K562 (cell line): Measurements from ENCODE around the gene OSBPL3. TPM values are rescaled to one million over a fixed set of nuclear protein-coding genes. Genes with fewer than 3 reads are reported as not detected.

Experiments used
- BRD4 ChIP-seq: fragments of 200-600 bp; sonication (generic); IDR thresholded peaks from 2 replicates; pipeline ENCODE4 v1.6.1; 2017; ENCODE audit warnings: inconsistent platforms
- CEBPZ ChIP-seq: fragments of 150-350 bp; IDR thresholded peaks from 2 replicates; pipeline ENCODE4 v1.6.1; 2014; ENCODE audit warnings: low read depth, mild to moderate bottlenecking, low read length, borderline replicate concordance
- GABPB1 ChIP-seq: sonication (generic); formaldehyde crosslinking; IDR thresholded peaks from 2 replicates; pipeline ENCODE4 v1.8.0; 2022; ENCODE audit warnings: mild to moderate bottlenecking, missing genetic modification reagents
- HMBOX1 ChIP-seq: sonication (generic); IDR thresholded peaks from 2 replicates; pipeline ENCODE4 v1.6.1; 2016
- MLLT1 ChIP-seq, 2 experiments: fragments of 450-650 bp; IDR thresholded peaks; 2 replicates each; pipeline ENCODE4 v1.6.1; 2016
- NFATC3 ChIP-seq: fragments of 450-650 bp; IDR thresholded peaks from 2 replicates; pipeline ENCODE4 v1.6.1; 2017; ENCODE audit warnings: mild to moderate bottlenecking
- NFE2L1 ChIP-seq: fragments of 450-650 bp; IDR thresholded peaks from 2 replicates; pipeline ENCODE4 v1.6.1; 2016; ENCODE audit warnings: missing genetic modification characterization, low read depth, mild to moderate bottlenecking, missing compliant biosample characterization, moderate library complexity, borderline replicate concordance
- NFXL1 ChIP-seq: fragments of 450-650 bp; formaldehyde crosslinking; IDR thresholded peaks from 2 replicates; pipeline ENCODE4 v1.4.0; 2021; ENCODE audit warnings: mild to moderate bottlenecking
- NR2C1 ChIP-seq, 2 experiments: fragments of 450-650 bp; IDR thresholded peaks; 2 replicates each; pipeline ENCODE4 v1.6.1; 2017; ENCODE audit warnings: mild to moderate bottlenecking in 2 of 2, antibody characterized with exemption in 1 of 2, inconsistent platforms in 1 of 2, missing compliant biosample characterization in 1 of 2, missing genetic modification characterization in 1 of 2
- TAF1 ChIP-seq: IDR thresholded peaks from 2 replicates; pipeline ENCODE4 v1.6.1; 2011; ENCODE audit warnings: mild to moderate bottlenecking, low read length, moderate library complexity; ENCODE audit not compliant: insufficient read depth, control insufficient read depth, severe bottlenecking; ENCODE audit errors: extremely low read depth
- TAF7 ChIP-seq: fragments of 450-650 bp; IDR thresholded peaks from 2 replicates; pipeline ENCODE4 v1.6.1; 2016; ENCODE audit warnings: missing genetic modification characterization, missing compliant biosample characterization
- ZNF184 ChIP-seq: sonication (generic); formaldehyde crosslinking; IDR thresholded peaks from 2 replicates; pipeline ENCODE4 v1.5.0; 2020; ENCODE audit warnings: missing genetic modification reagents
- ZNF282 ChIP-seq: sonication (generic); formaldehyde crosslinking; IDR thresholded peaks from 2 replicates; pipeline ENCODE4 v1.8.1; 2023; ENCODE audit warnings: missing genetic modification reagents
- ZNF644 ChIP-seq: fragments of 200-800 bp; sonication (Bioruptor generic); IDR thresholded peaks from 2 replicates; pipeline ENCODE4 v1.6.1; 2016; ENCODE audit warnings: low read depth, missing genetic modification characterization, missing compliant biosample characterization
- polyA plus RNA-seq, 8 experiments: library from polyadenylated mRNA; depleted of rRNA in 4 of 8; stranded (reverse) in 5 of 8; unstranded in 3 of 8; fragments of >200 nt; fragmentation: Nextera tagmentation in 2 of 8; fragmentation: Illumina TruSeq in 1 of 8; extraction: Ambion mirVana in 2 of 8; extraction: Trizol in 1 of 8; gene quantifications; 2 replicates each; pipeline versions ENCODE4 v1.2.1 to v1.2.3, GENCODE V29; 2011 to 2014; ENCODE audit warnings: inconsistent platforms in 1 of 8, missing spikeins in 1 of 8
- total RNA-seq, 7 experiments: library from RNA; depleted of rRNA in 6 of 7; stranded (reverse); fragments of >200 nt in 6 of 7; fragmentation: Illumina TruSeq in 2 of 7; extraction: Trizol in 2 of 7; gene quantifications; 2 replicates each; pipeline versions ENCODE4 v1.2.1 to v1.2.3, GENCODE V29; 2011 to 2021; ENCODE audit warnings: low replicate concordance in 1 of 7
- TF ChIP-seq, protein P1 (sequence below): IDR thresholded peaks from 2 replicates; pipeline ENCODE4 v1.6.1; 2016; ENCODE audit warnings: missing genetic modification characterization, missing compliant biosample characterization

OSBPL3 gene
- total and polyA plus RNA-seq, 9 of the 15 experiments (the other 6 are each of a cell fraction or from before 2014, with no cell fraction given), result 4.8 to 37.2 (median 26.5) TPM

DNA sequence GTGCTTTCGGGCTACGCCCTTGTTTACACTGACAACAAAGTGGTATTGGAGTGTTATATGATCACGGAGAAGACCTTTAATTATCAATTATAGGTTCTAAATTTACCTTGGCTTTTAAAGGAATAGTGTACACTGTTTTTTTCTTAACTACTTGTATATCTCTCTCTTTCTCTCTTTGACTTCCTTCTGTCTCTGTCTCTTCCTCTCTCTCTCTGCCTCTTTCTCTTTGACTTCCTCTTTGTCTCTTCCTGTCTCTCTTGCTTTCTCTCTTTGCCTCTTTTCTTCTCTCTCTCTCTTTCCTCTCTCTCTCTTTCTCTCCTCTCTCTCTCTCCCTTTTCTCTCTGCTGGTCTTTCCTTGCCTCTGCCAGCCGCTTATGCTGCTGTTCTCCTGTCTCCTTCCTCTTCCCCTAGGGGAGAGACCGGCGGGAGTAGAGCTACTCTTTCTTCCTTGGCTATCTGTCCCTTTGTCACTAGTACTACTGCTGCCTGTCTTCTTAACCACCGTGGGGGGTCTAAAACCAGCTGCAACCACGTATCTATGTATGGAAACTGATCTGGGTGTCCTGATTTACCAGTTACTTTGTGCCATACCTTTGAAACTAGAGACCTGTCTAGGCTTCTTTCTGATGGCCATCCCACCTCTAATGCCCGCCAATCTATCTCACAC, 185.9 kb downstream of the OSBPL3 start (continued):
- TF ChIP-seq ZNF644 (tag) (no peak), BRD4 (no peak), CEBPZ (no peak), NFXL1 (CRISPR knock-in tag) (no peak), NFE2L1 (tag) (no peak), HMBOX1 (peak; percentile 46; the same call in 1 of the 2 replicates), MLLT1 (IDR thresholded peaks at IDR 0.05) (peak; percentile 89 to 94), TAF1 (no peak), ZNF184 (CRISPR knock-in tag) (no peak), NR2C1 (IDR thresholded peaks at IDR 0.05) (0 out of 2 replicates have a peak, but pooled peaks have one; percentile 16), NR2C1 (tag; IDR thresholded peaks at IDR 0.05) (no peak), NFATC3 (peak; percentile 33; the same call in 1 of the 2 replicates), ZNF282 (no peak), GABPB1 (CRISPR knock-in tag) (no peak), TAF7 (0 out of 2 replicates have a peak, but pooled peaks have one; percentile 12)
- TF ChIP-seq, protein P1, sequence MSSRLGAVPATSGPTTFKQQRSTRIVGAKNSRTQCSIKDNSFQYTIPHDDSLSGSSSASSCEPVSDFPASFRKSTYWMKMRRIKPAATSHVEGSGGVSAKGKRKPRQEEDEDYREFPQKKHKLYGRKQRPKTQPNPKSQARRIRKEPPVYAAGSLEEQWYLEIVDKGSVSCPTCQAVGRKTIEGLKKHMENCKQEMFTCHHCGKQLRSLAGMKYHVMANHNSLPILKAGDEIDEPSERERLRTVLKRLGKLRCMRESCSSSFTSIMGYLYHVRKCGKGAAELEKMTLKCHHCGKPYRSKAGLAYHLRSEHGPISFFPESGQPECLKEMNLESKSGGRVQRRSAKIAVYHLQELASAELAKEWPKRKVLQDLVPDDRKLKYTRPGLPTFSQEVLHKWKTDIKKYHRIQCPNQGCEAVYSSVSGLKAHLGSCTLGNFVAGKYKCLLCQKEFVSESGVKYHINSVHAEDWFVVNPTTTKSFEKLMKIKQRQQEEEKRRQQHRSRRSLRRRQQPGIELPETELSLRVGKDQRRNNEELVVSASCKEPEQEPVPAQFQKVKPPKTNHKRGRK (tag), result 0 out of 2 replicates have a peak, but pooled peaks have one; percentile 34
